Metanephros (tissue), 1 donor: ENCODE data around the gene HEYL. TPM values are rescaled to one million over a fixed set of nuclear protein-coding genes. Genes with fewer than 3 reads are reported as not detected.

Experiments
- total RNA-seq: library from RNA; depleted of rRNA; stranded (reverse); fragments of >200 nt; gene quantifications from one replicate; pipeline ENCODE4 v1.2.3, GENCODE V29; 2014

HEYL gene
- 12.1 TPM for total RNA-seq

DNA sequence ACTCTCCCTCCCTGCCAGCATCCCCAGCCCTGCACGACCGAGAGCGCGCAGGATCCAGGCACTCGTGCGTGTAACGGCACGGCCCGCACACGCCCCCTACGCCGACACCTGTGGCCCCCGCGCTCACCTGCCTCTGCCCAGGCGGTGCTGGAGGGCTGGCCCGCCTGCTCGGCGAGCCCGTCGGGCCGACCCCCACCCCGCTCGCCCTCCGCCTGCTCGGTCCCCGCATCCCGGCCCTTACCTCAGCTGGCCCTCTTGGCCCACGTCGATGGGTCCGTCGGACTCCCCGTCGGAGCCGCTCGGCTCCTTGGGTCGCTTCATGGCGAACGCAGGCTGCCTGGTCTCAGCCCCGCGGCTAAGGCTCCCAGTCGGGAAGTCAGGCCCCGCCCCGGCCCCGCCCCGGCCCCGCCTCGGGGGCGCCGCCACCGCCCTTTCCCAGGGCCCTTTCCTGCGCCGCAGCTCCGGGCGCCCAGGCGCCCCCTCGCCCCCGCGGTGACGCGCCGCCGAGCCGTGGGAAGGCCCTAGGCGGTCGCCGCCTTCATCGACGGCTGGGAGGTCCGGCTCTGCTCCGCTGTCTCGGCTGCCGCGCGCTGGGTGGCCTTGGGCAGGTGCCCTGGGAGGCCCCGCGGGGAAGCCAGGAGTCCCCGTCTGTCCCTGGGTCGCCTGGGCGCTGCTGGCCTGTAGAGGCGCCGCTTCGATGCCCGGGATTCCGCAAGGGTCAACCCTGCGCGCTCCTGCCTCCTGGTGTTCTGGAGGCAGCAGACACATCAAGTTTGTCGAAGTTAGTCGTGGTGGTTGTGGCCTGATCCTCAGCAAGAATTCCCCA is at the start of gene HEYL:
Gene HEYL, minus strand, starts transcription at position 339 of the 826 bp plus-strand sequence. Its CDS starts 18 bp downstream, at position 321.

DNA sequence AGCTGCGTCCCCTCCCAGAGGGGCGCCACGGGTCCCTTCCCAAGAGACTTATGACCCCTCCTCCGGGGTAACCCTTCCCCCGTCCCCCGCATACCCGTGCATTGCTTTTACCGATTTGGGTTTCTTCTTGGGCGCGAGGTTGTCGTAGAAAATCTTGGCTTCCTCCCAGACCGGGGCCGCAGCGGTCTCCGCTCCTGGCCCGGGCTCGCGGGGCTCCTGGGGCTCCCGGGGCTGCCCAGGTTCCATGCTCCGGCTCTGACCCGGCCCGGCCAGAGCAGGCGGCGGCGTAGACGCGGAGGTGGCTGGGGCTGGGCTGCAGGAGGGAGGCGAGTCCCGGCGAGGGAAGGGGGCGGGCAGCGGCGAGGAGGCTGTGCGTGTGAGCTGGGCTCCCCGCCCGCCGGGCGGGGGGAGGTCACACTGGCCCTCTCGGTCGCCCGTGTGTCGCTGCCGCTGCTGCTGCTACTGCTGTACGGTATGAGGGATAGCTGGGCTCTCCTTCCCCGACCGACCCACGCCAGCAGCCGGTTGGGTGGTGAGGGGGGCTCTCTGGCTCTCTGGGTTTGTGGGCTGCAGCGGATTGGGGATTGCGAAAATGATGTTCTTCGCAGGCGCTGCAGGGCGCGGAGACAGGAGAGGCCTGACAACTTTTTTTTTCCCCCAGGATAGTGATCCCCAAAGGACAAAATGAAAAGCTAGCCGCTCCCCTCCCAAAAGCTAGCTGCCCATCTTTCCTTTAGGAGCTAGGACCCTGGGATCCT is 32.5 kb upstream of the HEYL start, which contains the start of gene NT5C1A:
Gene NT5C1A, minus strand, starts transcription at position 315 of the 758 bp plus-strand sequence. Its CDS starts 69 bp downstream, at position 246.

Other genes with a start within 250 kb of the HEYL start
- 0.70 TPM for gene BMP8A, start 148.0 kb downstream of the HEYL start, total RNA-seq
- gene PABPC4, start 62.9 kb downstream of the HEYL start, total RNA-seq: 192 TPM
- 4.1 TPM for gene NT5C1A, start 32.5 kb upstream of the HEYL start, total RNA-seq
- 1.2 TPM for gene HPCAL4, start 51.8 kb upstream of the HEYL start, total RNA-seq
- gene PPIE, start 99.2 kb upstream of the HEYL start, total RNA-seq: 32.5 TPM
- gene OXCT2, start 131.7 kb upstream of the HEYL start, total RNA-seq: 1.3 TPM
- 2.0 TPM for gene BMP8B, start 149.2 kb upstream of the HEYL start, total RNA-seq
- gene TRIT1, start 243.9 kb upstream of the HEYL start, total RNA-seq: 35.0 TPM